HG03565 (cell line): Measurements from ENCODE around the gene MEOX2.

Experiments used
- ATAC-seq: cut with Tn5 transposase; IDR thresholded peaks from one replicate; pipeline ENCODE4 v1.9.1; 2021; ENCODE audit warnings: mild to moderate bottlenecking, moderate library complexity; ENCODE audit not compliant: unreplicated experiment

MEOX2 gene

GRCh38 chr7:15686295-15686956 lies at the start of gene MEOX2:
TSS of gene MEOX2 (minus strand) at chr7:15686683. CDS start at chr7:15686402, 281 bp downstream.
- ATAC-seq = no peak

GRCh38 chr7:15729746-15730145 lies 43.3 kb upstream of the MEOX2 start:
- no peak for ATAC-seq

DNA sequence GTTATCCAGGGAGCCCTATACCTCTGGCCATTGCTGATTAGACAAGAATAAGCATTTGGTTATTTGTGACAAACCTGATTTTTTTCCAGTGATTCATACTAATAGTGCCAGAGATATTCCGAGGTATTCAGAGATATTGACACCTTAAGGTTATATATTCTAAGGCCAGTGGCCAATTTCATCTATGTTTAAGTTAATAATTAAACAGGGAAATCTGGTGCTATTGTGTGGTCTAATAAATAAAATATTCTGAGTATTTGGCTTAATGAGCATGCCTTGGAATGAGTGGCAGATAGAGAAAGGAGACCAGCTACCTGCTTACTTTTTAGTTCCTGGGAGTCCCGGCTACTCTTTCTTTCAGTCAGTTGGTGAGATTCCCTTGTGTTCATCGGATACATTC lies 38.6 kb upstream of the MEOX2 start:
- no peak for ATAC-seq

DNA sequence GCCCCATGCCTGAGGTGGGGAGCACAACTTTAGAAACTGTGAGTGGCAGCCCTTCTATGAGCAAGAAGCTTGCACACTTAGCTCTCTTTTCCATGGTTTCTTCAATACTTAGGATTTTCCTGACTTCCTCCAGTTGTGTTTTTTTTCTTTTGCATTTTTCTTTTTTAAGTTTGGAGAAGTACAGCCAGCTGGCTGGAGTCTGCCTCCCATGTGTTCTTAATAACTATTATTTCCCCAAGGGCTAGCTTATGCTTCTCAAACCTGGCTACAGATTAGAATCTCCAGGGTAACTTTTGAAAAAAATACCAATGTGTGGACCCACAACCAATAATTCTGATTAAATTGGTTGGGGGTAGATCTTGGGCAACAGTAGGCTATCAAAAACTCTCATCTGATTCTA lies 37.4 kb upstream of the MEOX2 start:
- ATAC-seq = no peak

DNA sequence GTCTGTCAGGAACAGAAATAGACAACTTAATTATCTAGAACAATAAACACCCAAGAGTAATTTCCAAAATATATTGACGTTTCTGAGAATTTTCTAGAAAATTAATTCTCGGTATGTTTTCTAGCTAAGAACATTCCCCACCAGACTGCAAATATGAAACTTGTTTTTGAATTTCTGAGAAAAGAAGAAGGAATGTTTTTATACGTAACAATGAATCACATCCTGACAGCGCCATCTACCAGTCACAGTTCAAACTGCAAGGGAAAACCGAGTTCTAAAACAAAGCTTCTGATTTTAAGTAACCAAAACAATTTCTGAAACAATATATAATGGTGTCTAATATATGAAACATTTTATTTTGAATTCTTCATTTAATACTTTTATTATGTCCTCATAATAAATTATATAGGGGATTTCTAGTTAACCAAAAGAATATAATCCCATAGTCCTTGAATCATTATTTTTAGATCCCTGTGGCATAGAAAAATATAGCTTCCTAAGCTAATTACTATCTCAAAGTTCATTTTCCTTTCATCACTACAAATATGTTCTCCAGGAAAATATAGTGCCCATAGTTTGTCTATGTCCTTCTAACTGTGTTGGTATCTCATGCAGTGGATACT lies 34.5 kb upstream of the MEOX2 start:
- no peak for ATAC-seq

DNA sequence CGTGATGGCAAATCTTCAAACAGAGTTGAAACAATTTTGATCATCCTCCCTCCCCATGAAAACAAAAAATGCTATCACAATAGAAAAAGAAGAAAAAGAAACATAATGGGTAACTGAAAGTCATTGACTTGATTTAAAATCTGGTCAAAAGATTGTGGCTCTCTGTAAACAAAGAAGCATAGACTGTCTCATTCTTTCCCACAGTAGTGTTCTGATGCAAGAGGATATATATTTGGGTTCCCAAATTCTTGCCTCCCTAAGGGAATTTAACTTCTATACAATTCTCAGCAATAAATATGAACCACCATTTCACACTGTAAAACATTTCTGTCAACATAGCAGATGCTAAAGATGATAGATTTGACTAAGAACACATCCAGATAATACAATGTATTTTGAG lies 32.8 kb upstream of the MEOX2 start:
- no peak for ATAC-seq

- ATAC-seq = no peak
Observed at GRCh38 chr7:15715435-15715834, 29.0 kb upstream of the MEOX2 start.

DNA sequence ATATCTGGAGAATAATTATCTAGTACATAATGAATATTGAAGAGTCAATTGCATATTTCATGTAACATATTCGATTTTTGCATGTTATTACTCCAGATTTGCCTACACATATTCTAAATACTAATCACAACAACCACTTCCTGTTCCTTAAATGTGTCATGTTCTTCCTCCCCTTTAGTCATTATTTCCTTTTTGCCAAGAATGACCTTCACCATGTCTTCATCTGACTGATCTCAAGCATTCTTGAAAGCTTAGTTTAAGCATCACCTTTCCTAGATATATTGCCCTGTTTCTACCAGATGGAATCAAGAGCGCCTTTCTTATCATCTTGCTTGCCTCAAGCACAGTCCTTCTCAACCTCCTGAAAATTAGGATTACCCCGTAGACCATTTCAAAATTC lies 23.5 kb upstream of the MEOX2 start:
- ATAC-seq = no peak

GRCh38 chr7:15707570-15707969 lies 21.1 kb upstream of the MEOX2 start:
- no peak for ATAC-seq

GRCh38 chr7:15703732-15704131 lies 17.2 kb upstream of the MEOX2 start:
- no peak for ATAC-seq

- no peak for ATAC-seq
Observed at GRCh38 chr7:15692501-15693020, 6.1 kb upstream of the MEOX2 start.

- ATAC-seq = no peak
Observed at GRCh38 chr7:15688911-15689310, 2.4 kb upstream of the MEOX2 start.

DNA sequence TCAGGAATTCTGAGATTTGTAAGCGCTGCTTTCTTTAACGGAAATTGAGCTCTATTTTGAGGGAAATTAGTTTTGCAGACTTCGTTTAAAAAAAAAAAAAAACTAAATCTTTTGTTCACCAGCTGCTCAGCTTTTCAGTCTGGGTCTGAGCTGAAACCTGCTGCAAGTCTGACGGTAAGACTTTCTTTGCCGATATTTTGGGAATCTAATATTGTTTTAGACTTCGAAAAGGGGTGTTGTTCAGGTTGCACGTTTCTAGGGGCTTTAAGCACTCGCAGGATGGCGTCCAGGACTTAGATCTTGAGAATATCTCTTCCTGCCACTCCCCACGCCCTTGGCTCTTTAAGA lies 1.8 kb upstream of the MEOX2 start:
- ATAC-seq = no peak

- ATAC-seq = no peak
Observed at GRCh38 chr7:15687546-15688278, 1.2 kb upstream of the MEOX2 start.

GRCh38 chr7:15686957-15687545 lies 568 bp upstream of the MEOX2 start:
- ATAC-seq = no peak

DNA sequence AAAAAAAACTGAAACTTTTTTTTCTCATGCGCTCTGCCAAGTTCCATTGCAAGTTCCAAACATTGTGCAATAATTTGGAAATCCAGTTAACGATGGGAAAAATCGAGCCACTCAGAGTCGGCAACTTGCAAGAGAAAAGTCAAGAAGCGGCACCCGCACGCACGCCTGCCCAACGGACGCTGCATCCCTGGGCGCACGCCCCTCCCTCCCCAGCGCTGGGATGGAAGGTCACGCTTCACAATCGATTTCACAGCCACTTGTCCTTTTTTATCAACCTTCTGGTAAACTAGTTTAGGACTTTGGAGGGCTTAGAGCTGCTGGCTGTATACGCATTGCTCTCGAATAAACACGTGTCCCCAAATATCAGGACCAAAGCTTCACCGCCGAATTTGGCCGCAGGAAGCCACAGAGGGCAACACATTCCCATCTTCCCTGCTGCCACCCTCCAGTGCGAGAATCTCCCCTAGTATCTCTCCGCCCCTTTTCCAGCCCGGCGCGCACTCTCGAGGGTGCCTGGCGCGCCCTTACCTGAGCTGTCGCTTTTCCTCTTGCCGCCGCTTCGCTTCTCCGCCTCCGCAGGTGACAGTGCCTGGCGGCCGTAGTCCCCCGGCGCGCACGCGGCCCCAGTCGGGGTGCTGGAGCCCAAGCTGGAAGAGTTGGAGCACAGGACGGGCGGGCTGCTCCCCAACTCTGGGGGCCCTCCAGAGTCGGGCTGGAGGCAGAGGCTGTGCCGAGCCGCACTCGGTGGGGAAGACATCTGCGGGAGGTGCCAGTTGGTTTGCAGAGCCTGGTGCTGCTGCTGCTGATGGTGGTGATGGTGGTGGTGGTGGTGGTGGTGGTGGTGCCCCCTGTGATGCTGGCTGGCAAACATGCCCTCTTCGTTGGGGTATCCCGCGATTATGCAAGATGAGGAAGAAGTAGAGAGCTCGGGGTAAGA lies 857 bp downstream of the MEOX2 start:
- ATAC-seq = no peak

- ATAC-seq = no peak
Observed at GRCh38 chr7:15684871-15685270, 1.6 kb downstream of the MEOX2 start.

GRCh38 chr7:15684111-15684800 lies 2.2 kb downstream of the MEOX2 start:
- ATAC-seq = no peak

DNA sequence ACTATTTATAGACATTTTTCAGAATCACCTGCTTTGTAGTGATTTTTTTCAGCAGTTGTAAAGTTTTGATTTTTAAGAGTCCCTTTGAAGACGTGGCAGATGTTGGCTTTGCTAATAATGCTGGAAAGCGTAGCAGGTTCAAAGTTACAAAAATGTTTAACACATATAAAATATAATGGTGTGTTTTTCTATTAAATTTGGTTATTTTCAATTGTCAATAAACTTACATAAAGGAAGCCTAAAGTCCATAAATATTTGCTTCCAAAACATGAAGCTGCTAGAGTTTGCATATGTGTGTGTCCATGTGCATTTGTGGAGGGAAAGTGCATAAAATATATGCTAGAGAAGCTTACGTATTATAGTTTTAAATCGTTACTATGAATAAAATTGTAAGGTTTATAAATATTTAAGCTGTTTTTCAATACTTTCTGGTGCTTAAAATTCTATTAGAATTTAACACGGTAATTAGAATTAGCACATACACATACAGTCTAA lies 3.7 kb downstream of the MEOX2 start:
- no peak for ATAC-seq

- ATAC-seq = no peak
Observed at GRCh38 chr7:15682111-15682510, 4.4 kb downstream of the MEOX2 start.
